ENCODE measurements around the gene TMCO1. TPM values are rescaled to one million over a fixed set of nuclear protein-coding genes. Genes with fewer than 3 reads are reported as not detected.
"Not testable (repeated sequence)": the region's sequence is repeated elsewhere in the genome, so short reads cannot be mapped to it uniquely, and the experiment has no call there.

The TMCO1 gene
- total and polyA plus RNA-seq, 10 donors, result 23.3 to 57.9 (median 50.7) TPM

DNA sequence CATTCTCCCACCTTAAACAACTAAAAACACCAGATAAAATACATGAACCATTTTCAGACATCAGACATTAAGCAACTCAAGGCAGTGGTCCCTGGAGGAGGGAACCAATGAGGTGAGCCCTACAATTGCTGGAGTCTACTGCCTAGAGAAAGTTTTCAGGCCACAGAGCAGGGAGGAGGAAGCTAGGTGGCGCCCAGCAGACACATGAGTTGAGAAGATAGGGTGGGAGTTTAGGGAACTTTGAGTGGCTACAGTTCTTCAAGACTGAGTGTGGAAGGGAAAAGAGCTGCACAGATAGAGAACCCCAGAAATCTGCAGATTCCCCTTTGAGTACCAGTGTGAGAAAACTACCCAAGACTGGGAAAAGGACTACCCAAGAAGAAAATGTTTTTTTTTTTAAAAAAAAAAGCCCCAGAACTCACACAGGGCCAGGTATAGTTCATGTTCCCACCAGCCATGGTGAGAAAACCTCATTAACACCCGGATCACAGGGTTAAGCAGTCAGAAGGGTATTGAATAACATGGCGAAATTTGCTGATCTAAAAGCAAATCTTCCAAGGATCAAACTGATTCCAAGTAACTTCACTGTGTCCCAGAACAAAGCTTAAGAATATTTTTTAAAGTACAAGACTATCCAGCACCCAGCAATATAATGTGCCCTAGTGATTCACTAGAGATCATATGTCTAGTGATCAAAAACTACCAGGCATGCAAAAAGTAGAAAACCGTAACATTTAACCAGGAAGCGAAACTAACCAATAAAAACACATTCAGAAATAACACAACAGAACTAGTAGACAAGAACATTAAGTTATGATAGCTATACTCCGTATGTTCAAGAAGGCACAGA lies 82.3 kb downstream of the TMCO1 start:
- no peak overlapping the region for H3K4me3 ChIP-seq
- H3K36me3 ChIP-seq, result peaks cover 0 to 77% (median 30%) of the 10 kb centered on the region in 6 donors
- no peak for TF ChIP-seq POLR2AphosphoS5 (IDR thresholded peaks at IDR 0.05)
- TF ChIP-seq CTCF (IDR thresholded peaks at IDR 0.05 in 8 of 11, conservative IDR thresholded peaks at IDR 0.05 in 3 of 11), result peak in 3 of 11 experiments; percentile 5 to 30 (median 27)
- peak overlapping the region in 3 of 8 donors; percentile 38 to 59 (median 55) for H3K27ac ChIP-seq
- DNase-seq, result no peak
- no peaks in the 10 kb centered on the region for H3K27me3 ChIP-seq (replicated peaks in 1 of 7)
- intact Hi-C loops (cut with DNase I; ENCODE audit: low total_unique reads), result no loop called here
- WGBS, 5 donors, result 61 to 78% (median 66%) methylated on average over 6 of the region's 6 CpGs
- H3K9me3 ChIP-seq, result no peaks in the 10 kb centered on the region
- H3K4me1 ChIP-seq, result peaks cover 0 to 65% (median 28%) of the 10 kb centered on the region in 6 donors

DNA sequence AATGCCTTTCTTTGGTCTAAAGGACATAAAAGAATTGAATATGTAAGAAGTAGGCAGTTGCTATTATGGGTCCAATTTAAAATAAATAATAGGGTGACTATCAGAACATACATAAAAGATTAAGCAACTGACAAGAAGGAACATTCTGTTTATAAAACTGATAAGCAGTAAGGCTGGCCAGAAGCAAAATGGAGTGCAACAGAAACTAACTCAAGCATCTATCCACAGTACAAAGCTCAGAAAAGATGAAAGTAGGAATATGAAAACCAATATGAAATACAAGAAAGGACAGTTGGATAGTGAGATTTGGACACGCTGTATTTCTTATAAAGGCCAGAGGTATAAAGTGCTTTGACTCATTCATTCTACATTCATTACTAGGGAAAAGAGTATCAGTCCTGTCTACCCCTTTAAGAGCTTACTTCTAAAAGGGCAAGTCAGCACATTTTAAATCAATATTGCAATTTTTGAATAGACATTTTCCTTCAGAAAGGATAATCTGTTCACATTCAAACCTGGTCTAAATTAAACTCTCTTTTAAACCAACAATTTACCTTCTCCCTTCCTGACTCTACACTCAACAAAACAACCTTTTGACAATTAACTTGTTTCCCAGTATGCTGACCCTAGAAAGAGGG lies 84.7 kb downstream of the TMCO1 start:
- no peak for DNase-seq
- peaks cover 0 to 48% (median 28%) of the 10 kb centered on the region in 6 donors for H3K4me1 ChIP-seq
- H3K4me3 ChIP-seq, result no peak overlapping the region
- peaks cover 0 to 77% (median 42%) of the 10 kb centered on the region in 6 donors for H3K36me3 ChIP-seq
- no peaks in the 10 kb centered on the region for H3K27me3 ChIP-seq (replicated peaks in 1 of 7)
- 0 to 98% (median 7%) methylated on average over 1 of the region's 1 CpG for WGBS, 5 donors
- H3K27ac ChIP-seq, result no peak overlapping the region
- intact Hi-C loops (cut with DNase I; ENCODE audit: low total_unique reads), result no loop called here
- TF ChIP-seq POLR2AphosphoS5 (IDR thresholded peaks at IDR 0.05), result no peak
- no peaks in the 10 kb centered on the region for H3K9me3 ChIP-seq

- H3K27ac ChIP-seq; DNase-seq; H3K4me3 ChIP-seq; H3K27me3 ChIP-seq (replicated peaks in 1 of 7); H3K9me3 ChIP-seq; intact Hi-C loops (cut with DNase I; ENCODE audit: low total_unique reads): not testable (repeated sequence)
- Histone ChIP-seq H3K4me1 (peaks cover 0 to 25% (median 10%) of the 10 kb centered on the region in 6 donors), H3K36me3 (peaks cover 0 to 91% (median 70%) of the 10 kb centered on the region in 6 donors)
- WGBS, 5 donors, result 92 to 99% (median 99%) methylated on average over 4 of the region's 4 CpGs
These were observed 87.9 kb downstream of the TMCO1 start for GRCh38 chr1:165680773-165681172.

DNA sequence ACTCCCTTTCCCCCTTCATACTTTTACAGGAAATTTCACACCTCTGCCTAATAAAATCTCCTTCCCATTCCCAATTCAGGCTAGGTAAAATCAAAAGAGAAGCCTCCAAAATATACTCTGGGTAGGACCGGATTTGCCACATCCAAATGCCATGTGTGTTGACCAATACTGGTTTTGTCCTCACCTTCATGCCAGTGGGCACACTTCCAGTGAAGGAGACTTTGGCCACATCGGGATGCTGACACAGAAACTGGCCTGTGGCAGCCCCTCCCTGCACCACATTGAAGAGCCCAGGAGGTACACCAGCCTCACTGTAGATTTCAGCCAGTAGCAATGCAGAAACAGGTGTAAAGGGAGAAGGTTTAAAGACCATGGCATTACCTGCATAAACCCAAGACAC lies 88.4 kb downstream of the TMCO1 start:
- H3K9me3 ChIP-seq, result no peaks in the 10 kb centered on the region
- WGBS, 5 donors, result 95 to 99% (median 96%) methylated on average over 2 of the region's 2 CpGs
- no peak overlapping the region for H3K4me3 ChIP-seq
- H3K4me1 ChIP-seq, result peaks cover 0 to 20% (median 6%) of the 10 kb centered on the region in 6 donors
- peaks cover 0 to 92% (median 74%) of the 10 kb centered on the region in 6 donors for H3K36me3 ChIP-seq
- no peak overlapping the region for H3K27ac ChIP-seq
- no peak for DNase-seq
- H3K27me3 ChIP-seq (replicated peaks in 1 of 7), result no peaks in the 10 kb centered on the region
- intact Hi-C loops (cut with DNase I; ENCODE audit: low total_unique reads), result no loop called here
- no peak for TF ChIP-seq POLR2A (IDR thresholded peaks at IDR 0.05)
- no peak for TF ChIP-seq POLR2AphosphoS5 (IDR thresholded peaks at IDR 0.05)
- no peak for TF ChIP-seq CTCF (IDR thresholded peaks at IDR 0.05 in 8 of 11, conservative IDR thresholded peaks at IDR 0.05 in 3 of 11)
